Stimulated activated CD4-positive, alpha-beta T cell treated with anti-CD3 and anti-CD28 coated beads, TNF-alpha, amount 100 ng/mL, for 48 hours (primary cell): ENCODE data around the gene CPAMD8.

Experiments
- DNase-seq, 3 donors: peaks; one replicate each; pipeline ENCODE4 v3.0.0-alpha.2; 2020; ENCODE audit warnings: low read depth in 3 of 3

The CPAMD8 gene

DNA sequence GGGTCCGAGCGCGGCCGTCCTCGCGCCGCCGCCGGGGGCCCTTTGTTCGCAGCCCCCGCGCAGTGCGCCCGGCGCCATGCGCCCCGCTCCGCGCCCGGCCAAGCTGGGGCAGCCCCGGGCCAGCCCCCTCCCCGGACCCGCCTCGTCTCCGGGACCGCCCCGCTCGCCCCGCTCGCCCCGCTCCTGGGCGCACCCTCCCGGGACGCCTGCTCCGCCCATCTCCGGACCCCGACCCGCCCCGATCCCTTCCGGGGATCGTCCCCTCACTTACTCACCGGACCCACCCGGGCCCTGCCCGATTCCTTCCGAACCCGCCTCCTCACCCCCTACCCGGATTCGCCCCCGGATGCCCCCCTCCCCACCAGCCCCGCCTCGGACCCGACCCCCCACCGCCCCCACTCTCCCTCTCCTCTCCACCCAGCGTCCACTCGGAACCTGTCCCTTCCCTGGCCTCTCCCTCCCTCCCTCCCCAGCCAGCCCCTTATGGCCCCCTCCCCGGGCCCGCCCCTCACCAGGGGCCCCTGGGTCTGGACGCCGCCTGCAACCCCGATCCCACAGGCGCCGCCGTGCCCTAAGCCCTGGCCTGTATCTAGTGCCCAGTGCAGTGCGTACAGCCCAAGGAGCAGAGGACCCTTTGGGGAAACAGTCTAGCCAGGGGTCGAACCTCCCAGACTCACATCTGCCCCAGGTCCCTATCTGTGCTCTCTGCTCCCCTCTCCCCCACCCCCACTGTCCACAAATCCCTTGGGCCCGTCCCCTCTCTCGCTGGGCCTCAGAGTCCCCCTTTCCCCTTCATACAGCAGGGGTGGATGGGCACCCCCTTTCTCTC is at the start of gene CPAMD8:
CPAMD8 (minus strand) TSS at position 105 of the 829 bp plus-strand sequence. CDS start 168 bp downstream, outside the sequence.
- DNase-seq = no peak

DNA sequence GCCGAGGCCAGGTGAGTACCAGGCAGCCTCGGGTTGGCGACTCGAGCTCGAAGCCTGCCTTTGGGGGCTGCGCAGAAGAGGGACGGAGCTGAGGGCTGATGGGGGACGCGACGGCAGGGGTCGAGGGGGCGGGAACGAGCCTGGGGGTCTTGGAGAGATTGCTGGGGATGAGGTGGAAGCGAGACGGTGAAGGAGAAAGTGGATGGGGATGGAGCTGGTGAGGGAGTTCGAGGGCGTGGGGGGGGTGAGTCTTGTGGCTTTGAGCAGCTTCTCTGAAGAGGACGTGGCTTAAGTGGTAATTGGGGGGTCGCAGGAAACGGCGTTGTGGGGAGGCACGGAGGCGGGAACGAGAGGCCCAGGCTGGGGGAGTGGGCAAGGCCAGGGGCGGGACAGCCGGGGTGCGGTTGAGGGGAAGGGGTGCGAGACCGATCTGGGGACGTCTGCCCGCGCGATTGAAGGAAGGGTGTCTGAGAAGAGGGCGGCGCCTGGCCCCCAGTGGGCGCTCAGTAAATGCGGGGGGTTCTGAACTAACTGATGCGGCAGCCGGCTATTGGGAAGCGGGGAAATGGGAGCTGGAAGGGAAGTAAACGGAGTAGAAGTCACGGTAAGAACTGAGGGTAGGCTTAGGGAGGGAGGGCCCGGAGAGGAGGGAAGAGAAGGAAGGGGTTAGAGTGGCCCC is 49.4 kb upstream of the CPAMD8 start:
- DNase-seq = peak in 1 of 3 donors; percentile 14

DNA sequence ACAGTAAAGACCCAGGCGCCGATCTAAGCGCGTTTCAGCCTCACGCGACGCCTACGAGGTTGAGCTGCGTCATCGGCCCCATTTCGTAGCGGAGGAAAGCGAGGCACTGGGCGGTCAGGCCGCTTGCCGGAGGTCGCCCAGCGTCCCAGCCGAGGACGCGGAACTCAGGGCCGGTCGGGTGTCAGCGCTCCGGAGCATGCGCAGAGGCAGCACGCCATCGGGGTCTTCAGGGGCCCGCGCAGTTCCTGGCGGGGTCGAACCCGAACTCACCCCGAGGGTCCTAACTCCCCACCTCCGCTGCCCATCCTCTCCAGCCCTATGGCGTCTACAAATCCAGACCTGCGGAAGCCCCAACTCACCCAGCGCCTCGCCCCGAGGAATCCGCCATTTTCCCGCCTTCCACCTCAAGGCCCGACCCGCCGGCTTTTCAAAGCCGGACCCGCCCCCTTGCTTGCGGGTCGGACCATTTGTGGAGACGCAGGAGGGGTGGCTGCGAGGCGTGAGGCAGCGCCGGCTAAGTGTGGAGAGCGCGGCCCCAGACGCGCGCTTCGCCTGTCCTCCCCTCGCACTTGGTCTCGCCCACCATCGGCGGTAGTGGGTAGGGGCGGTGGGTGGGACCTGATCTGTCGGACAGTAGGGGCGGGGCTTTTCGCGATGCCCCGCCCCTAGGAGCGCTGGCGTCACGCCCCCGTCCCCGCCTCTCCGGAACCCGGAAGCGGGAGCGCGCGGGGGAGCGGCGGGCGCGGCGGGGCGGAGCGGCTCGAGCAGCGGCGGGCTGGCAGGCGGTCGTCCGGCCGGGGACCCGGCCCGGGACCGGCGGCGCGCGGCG is 48.6 kb upstream of the CPAMD8 start, which contains the start of the genes HAUS8 and MYO9B:
HAUS8 (minus strand) TSS at position 418 of the 829 bp plus-strand sequence; CDS start at position 388, 30 bp downstream.
MYO9B (plus strand) TSS at position 743 of the 829 bp plus-strand sequence. CDS start 25,941 bp downstream, outside the sequence.
- peak; percentile 98 to 100 (median 98) for DNase-seq

DNA sequence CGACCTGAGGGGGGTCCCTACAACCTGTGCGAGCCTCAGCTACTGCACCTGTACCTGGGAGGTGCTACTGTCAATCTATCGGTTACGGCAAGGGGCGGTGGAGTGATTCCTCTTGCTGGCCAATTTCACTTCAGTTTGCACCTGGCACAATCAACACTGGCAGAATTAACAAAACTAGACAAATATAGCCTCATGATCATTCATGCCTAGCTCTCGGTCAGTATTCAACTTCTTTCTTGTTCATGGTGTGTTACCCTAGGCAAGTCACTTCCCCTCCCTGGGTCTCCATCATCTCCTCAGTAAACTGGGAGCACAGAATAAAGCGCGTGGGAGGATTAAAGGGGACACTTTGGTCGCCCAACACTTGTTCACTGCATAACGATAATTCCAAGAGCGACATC is 48.0 kb upstream of the CPAMD8 start:
- no peak for DNase-seq

DNA sequence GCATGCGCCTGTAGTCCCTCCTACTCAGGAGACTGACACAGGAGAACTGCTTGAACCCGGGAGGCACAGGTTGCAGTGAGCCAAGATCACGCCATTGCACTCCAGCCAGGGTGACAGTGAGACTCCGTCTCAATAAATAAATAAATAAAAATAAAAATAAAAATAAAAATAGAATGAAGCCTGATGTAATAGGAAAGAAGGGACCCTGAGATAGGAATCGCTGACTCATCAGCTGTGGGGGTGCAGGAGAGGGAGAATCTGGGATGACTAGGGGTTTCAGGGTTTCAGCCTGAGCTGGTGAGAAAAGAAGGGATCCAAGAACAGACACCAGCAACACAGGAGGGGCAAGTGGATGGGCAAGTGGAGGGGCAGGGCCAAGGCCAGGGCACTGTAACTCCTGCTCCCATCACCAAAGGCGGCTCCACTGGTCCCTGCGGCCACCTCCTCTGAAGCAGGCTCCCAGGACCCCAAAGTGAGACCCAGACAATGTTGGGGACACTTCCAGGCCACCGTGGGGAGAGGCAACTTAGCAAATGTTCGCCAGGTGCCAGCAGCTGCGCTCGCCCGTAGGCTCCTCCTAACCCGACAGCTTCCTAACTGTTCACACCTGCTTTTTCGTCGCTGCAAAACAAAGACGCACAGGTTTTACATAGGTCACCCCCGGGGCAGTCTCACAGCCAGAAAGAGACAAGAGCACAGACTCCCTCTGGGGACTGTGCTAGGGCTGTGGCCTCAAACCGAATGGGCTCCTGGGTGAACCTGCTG is 47.4 kb upstream of the CPAMD8 start:
- DNase-seq = no peak

DNA sequence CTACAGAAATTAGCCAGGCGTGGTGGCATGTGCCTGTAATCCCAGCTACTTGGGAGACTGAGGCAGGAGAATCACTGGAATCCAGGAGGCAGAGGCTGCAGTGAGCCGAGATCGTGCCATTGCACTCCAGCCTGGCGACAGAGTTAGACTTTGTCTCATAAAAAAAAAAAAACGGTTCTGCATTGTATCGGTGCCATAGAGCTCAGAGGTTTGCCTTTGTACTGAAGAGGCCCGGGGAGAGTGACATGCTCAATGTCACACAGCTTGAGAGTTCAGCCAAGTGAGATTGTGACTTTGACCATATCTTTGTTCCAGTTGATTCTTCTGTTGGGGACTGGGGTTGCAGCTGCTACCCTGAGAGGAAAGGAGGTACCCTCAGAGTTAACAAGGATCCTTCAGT is 44.3 kb upstream of the CPAMD8 start:
- DNase-seq = no peak

DNA sequence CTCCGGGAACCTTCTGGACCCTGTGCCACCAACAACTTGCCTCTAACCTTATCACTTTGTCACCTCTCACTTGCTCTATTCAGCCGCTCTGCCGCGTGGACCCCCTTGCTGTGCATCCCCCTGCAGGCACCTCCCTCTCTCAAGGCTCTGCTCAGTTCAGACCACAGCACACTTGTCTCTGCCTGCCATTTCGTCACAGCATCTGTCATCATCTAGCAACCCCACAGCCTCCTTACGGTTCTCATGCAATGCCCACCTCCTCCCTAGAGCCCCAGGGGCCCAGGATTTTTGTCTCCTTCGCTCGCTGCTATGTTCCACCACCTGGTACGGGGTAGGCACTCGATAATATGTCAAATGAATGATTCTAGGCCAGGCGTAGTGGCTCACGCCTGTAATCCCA is 43.8 kb upstream of the CPAMD8 start:
- no peak for DNase-seq

DNA sequence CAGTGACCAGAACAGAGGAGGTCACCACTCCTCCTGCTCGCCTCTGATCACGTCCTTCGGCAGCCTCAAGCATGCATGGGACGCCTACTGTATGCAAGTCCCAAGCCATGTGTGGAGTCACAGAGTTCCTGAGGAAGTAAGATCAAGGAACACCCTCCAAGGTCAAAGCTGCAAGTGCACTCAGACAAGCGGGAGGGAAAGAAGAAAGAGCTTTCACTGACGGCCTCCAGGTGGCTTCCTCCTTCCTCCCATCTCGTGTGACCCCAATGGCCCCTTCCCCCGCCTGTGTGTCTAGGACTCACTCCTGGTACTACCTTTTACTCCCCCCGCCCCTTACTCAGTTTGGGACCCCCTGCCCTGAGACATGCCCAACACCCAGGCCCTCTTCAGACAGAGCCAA is 42.6 kb upstream of the CPAMD8 start:
- no peak for DNase-seq

DNA sequence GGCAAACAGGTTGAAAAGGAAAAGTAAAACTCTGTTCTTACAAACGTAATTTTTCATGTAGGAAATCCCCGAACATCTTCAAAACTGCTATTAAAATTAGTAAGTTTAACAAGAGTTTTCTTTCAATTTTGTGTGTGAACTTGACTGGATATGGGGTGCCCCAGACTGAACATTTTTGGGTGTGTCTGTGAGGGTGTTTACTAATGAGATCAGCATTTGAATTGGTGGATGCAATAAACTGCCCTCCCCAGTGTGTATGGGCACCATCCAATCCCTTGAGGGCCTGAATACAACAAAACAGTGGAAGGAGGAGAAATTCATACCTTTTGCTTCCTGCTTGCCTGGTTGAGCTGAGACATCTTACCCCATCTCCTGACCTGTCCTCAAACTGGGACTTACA is 36.8 kb upstream of the CPAMD8 start:
- DNase-seq = no peak

DNA sequence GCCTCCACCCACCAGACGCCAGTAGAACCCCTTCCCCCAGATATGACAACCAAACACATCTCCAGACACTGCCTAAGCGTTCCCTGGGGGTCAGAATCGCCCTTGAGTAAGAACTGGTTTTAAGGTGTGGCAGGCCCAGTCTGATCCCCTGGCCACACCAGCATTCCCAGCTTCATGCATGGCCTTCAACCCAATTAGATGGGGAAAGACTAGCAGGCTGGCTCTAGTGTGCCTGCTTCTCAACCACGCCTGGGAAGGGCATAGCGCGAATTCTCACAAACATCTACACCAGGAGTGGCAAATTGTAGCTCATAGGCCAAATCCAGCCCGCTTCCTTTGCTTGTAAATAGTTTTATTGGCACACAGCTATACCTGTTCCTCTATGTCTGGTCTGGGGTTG is 35.1 kb upstream of the CPAMD8 start:
- DNase-seq = no peak

DNA sequence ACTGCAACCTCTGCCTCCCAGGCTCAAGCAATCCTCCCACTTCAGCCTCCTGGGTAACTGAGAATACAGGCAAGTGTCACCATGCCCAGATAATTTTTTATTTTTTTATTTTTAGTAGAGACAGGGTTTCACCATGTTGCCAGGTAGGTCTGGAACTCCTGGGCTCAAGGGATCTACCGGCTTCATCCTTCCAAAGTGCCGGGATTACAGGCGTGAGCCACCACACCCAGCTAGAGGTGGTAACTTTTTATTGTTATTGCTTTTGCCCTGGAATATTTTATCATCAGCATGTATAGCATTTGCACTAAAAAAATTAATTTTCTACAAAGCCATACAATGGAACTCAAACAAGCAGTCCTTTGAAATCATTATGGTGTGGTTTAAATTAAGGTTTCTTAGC is 34.6 kb upstream of the CPAMD8 start:
- no peak for DNase-seq

DNA sequence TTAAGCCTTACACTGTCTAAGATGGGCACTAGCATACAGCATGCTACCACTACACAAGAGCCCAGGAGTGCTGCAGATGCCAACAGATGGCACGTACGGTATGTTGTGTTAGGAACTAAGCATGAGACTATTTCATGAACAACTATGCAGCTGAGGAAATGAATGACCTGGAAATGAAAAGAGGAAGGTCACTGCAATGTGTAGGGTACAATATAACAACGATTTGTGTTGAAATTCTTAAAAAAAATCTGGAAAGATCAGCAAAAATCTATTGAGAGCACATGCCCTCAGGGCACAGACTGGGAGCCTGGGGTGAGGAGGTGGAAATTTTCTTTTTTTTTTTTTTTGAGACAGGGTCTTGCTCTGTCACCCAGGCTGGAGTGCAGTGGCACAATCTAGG is 34.2 kb upstream of the CPAMD8 start:
- DNase-seq = no peak

DNA sequence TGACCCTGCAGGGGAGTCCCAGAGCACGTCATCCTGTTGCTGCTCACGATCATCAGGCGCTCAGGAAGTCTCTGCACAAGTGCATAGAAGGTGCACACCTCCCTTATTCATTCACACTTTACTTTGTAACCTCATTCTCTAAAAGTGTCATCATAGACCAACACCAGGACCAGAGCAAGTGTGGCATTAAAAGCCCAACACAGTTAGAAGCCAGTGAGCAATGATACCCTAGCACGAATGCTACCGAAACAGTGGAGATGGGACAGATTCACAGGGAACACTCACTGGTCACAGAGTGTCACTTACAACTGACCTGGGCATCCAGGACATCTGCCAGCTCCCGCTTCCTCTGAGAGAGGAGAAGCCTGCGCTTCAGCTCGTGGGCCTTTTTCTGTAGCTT is 31.6 kb upstream of the CPAMD8 start:
- no peak for DNase-seq

DNA sequence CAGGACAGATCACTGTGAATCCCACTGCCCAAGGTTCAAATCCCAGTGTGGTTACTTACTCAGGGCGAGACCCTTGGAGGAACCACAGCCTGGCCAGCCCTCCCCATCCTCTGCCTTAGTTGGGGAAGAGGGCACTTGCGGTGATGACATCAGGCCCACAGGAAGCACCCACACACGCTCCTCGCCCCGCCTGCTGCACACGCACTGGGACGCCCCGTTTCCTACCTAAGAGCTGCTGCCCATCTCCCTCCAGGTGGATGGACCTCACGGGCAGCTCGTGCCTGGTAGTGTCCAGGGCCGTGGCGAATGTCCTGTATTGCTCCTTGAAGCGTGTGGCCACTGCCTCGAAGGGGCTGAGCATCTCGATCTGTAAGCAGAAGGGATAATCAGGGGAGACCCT is 29.0 kb upstream of the CPAMD8 start:
- DNase-seq = no peak

DNA sequence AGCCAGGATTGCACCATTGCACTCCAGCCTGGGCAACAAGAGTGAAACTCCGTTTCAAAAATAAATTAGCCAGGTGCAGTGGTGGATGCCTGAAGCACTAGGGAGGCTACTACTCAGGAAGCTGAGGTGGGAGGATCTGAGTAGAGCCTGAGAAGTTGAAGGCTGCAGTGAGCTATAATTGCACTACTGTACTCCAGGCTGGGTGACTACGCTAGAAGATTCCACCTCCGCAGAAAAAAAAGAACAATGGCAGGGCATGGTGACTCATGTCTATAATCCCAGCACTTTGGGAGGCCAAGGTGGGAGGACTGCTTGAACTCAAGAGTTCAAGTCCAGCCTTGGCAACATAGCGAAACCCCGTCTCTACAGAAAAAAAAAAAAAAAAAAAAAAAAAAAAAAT is 28.1 kb upstream of the CPAMD8 start:
- DNase-seq = no peak

DNA sequence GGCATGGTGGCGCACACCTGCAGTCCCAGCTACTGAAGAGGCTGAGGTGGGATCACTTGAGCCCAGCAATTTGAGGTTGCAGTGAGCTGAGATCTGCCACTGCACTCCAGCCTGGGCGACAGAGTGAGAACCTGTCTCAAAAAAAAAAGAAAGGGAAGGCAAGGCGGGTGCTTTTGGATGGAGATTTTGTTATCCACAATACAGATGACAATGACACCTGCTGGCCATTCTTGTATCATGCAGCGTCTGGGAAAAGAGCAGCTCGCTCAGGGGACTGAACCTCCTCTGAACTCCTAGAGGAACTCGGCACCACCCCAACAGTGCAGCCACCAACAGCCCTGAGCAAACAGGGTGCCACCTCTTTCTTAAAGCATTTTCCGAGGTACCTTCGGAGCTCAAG is 25.8 kb upstream of the CPAMD8 start:
- DNase-seq = no peak

DNA sequence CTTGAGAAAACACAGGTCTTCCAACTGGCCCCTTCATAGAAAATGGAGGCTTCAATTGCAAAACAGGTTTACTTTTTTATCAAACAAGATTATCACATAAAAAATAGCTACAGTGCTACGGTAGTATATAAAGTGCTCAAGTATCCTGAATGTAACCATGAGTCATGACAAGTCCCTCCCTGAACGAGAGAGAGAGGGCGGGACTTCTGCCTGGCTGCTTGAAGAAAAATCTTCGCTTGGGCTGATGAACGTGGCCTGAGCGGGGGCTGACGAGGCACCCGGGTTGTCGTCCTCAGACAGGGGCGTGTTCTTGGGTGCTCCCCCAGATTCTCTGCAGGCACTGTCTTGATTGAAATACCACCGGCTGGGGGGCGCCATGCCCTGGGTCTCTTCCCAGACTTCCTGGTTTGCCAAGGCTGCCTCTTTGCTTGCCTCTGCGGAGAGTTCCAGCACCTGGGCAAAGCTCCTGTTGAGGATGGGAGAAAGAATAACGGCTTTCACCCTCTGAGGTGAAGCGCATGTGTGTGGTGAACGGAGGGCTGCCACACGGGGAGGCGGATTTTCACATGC is 23.2 kb upstream of the CPAMD8 start:
- DNase-seq = no peak

DNA sequence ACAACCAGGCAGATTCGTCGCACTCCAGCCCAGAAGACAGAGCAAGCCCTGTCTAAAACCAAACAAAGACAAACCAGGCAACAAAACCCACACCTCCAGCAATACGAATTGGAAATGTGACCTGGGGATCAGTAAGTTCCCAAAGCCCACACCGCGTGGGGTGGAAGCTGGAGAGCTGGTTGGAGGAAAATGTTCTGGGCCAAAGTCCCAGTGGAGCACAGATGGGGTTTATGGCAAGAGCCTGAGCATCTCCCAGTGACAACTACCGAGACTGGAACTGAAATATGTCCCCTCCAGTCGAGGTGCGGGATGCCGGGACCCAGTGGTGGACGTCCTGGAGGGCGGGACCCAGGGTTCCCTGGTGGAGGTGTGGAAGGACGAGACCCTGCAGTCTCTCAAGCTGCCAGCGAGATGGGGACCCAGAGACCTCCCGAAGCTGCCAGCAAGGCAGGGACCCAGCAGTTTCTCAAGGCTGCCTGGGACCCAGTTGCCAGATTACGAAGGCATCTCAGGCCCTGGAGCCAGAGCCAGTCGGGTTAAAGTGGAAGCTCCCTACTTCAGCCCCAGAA is 22.4 kb upstream of the CPAMD8 start:
- no peak for DNase-seq

DNA sequence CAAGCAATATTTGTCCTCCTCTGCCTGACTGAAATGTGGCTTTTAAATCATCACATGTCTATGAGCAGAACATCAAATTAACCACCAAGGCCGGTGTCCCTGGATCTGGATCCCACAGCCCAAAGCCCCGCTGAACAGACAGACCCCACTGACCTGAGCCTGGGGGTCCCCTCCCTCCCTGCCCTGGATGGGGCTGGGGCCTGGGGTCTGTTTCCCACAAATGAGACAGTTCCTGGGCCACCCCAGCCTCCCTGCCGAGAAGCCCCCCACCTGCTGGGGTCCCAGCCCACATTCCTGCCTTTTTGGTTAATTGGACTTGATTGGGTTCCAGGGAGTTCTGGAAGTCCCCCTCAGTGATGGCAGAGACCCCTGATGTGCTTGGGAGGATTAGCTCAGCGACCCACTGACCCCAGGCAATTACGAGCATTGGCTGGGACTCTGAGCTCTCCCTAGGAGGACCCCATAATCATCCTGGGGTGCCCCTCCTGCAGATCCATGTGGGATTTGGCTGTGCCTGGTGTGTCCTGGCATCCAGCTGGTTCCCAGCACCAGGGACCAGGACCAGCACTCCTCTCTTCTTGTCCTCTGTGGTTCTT is 19.4 kb upstream of the CPAMD8 start:
- no peak for DNase-seq

DNA sequence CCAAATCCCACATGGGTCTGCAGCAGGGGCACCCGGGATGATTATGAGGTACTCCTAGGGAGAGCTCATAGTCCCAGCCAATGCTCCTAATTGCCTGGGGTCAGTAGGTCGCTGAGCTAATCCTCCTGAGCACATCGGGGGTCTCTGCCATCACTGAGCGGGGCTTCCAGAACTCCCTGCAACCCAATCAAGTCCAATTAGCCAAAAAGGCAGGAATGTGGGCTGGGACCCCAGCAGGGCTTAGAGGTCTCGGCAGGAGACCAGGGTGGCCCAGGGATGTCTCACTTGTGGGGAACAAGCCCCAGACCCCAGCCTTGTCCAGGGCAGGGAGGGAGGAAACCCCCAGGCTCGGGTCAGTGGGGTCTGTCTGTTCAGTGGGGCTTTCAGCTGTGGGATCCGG is 17.1 kb upstream of the CPAMD8 start:
- no peak for DNase-seq
